GM21576 (cell line): ENCODE data around the gene F2RL3.
"Not testable (repeated sequence)": the region's sequence is repeated elsewhere in the genome, so short reads cannot be mapped to it uniquely, and the experiment has no call there.

Experiments used
- ATAC-seq: cut with Tn5 transposase; IDR thresholded peaks from one replicate; pipeline ENCODE4 v1.9.1; 2021; ENCODE audit warnings: mild to moderate bottlenecking, moderate library complexity; ENCODE audit not compliant: unreplicated experiment

F2RL3 gene

GRCh38 chr19:16874250-16874977 lies 14.4 kb upstream of the F2RL3 start:
- no peak for ATAC-seq

DNA sequence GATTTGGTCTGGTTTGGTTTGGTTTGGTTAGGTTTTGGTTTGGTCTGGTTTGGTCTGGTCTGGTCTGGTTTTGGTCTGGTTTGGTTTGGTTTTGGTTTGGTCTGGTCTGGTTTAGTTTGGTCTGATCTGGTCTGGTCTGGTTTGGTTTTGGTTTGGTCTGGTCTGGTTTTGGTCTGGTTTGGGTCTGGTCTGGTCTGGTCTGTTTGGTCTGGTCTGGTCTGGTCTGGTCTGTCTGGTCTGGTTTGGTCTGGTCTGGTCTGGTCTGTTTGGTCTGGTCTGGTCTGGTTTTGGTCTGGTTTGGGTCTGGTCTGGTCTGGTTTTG lies 13.9 kb upstream of the F2RL3 start:
- ATAC-seq, result not testable (repeated sequence)

GRCh38 chr19:16875584-16876555 lies 12.9 kb upstream of the F2RL3 start:
- ATAC-seq, result no peak

DNA sequence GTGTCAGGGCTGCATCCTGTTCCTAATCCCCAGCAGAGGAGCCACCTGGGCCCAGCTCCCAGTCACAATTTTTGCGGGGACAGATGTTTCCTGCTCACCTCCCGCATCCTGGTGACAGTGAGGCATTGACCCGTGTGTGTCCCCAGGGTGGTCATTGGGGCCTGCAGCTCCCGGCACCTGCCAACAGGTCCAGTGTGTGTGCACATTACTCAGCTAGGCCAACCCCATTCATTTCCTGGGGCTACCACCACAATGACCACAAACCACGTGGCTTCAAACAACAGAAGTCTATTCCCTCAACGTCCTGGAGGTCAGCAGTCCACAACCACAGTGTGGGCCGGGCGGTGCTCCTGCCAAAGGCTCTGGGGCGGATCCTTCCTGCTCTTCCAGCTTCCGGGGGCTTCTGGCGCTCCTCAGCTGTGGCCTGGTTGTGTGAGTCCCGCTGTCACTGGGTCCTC lies 11.9 kb upstream of the F2RL3 start:
- ATAC-seq, result no peak

- ATAC-seq, result no peak
Measured at GRCh38 chr19:16877581-16877980, 11.2 kb upstream of the F2RL3 start.

DNA sequence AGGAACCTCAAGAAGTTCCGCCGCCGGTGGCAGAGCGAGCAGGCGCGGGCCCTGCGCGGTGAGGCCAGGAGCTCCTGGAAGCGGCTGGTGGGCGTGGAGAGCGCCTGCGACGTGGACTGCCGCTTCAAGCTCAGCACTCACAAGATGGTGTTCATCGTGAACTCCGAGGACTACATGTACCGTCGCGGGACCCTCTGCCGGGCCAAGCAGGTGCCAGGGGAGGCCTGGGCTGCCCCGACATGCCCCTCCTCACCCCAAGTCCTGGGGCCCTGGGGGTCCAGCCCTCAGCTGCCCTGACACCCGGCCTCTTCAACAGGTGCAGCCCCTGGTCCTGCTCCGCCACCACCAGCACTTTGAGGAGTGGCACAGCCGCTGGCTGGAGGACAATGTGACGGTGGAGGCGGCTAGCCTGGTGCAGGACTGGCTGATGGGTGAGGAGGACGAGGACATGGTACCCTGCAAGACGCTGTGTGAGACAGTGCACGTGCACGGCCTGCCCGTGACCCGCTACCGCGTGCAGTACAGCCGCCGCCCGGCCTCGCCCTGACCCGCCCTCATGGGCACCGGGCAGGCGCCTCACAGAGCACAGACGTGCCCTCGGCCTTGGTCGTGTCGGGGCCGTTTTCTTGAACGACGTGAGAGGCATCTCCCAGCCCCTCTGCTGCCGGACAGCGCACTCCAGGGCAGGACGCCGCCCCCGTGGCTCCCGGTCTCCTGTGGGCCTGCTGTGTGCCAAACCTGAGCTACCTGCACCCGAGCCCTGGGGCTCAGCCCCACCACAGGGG lies 10.4 kb upstream of the F2RL3 start:
- no peak for ATAC-seq

- no peak for ATAC-seq
Measured at GRCh38 chr19:16880884-16881554, 7.8 kb upstream of the F2RL3 start.

DNA sequence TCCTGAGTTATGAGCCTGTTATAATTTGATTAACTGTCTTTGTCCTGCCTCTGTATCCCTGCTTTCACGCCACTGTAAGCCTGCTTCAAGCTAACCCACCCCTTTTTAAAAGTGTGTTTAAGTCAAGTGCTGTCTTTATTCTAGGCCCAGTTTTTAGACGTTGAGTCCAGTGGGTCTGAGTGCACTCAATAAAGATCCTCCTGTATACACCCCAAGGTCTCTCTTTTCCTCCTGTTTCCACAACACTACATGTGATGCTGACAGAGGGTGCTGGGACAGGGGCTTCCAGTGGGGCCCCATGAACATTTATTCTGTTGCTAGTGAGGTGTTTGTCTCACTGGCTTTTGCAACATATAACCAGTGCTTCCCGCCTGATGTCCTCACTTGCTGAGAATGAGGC lies 6.7 kb upstream of the F2RL3 start:
- ATAC-seq, result no peak

- no peak for ATAC-seq
Measured at GRCh38 chr19:16883522-16883921, 5.3 kb upstream of the F2RL3 start.

DNA sequence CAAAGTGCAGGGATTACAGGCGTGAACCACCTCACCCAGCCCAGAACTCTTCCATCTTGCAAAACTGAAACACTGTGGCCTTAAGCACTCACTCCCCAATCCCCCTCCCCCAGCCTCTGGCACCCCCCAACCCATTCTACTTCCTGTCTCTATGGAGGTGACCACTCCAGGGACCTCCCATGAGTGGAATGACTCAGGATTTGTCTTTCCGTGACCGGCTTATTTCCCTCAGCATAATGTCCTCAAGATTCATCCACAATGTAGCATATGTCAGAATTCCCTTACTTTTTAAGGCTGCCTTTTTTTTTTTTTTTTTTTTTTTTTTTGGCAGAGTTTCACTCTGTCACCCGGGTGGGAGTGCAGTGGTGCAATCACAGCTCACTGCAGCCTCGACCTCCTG lies 3.6 kb upstream of the F2RL3 start:
- ATAC-seq, result no peak

- no peak for ATAC-seq
Measured at GRCh38 chr19:16886305-16886880, 2.4 kb upstream of the F2RL3 start.

DNA sequence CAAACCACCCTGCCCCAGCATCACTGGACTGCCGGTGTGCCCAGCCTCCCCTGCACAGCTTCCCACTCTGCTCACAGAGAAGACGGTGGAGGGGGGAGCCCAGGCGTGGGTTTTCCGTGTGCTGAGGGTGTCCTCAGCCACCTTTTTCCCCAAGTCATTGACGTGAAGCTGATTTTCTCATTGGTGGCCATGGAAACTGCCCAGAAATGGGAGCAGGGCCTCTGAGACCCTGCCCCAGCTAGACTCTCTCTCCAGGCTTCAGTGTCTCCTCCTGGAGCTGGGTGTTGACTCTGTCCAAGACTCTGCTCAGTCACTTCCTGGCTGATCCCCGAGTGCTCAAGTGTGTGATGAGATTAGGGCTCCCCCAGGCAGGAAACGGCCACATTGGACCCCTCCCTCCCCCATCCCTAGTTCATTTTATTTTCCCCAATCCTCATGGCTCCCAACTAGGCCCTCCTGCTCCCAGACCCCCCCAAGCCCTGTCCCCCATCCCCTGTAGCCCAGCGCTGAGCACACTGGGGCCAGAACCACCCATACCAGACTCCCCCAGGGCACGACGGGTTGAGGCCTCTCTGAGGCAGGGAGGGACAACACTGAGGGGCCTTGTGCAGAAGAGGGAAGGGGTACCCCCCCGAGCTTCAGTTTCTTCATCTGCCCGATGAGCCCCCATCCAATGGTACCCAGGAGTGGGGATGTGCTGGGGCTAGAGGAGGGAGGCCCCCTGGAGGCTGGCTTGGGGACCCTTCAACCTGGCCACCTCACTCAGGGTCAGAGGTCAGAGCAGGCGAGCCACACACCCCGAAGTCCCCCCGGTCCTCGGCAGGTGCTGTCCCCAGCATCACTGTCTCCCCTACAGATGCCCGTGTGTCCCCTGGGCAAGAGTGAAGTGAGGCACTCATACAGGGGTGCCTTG lies 1.2 kb upstream of the F2RL3 start:
- ATAC-seq, result no peak

- no peak for ATAC-seq
Measured at GRCh38 chr19:16889366-16889882, 625 bp downstream of the F2RL3 start.

DNA sequence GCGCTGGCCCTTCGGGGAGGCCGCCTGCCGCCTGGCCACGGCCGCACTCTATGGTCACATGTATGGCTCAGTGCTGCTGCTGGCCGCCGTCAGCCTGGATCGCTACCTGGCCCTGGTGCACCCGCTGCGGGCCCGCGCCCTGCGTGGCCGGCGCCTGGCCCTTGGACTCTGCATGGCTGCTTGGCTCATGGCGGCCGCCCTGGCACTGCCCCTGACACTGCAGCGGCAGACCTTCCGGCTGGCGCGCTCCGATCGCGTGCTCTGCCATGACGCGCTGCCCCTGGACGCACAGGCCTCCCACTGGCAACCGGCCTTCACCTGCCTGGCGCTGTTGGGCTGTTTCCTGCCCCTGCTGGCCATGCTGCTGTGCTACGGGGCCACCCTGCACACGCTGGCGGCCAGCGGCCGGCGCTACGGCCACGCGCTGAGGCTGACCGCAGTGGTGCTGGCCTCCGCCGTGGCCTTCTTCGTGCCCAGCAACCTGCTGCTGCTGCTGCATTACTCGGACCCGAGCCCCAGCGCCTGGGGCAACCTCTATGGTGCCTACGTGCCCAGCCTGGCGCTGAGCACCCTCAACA lies 1.2 kb downstream of the F2RL3 start:
- ATAC-seq, result no peak

- ATAC-seq, result no peak
Measured at GRCh38 chr19:16890461-16891184, 1.8 kb downstream of the F2RL3 start.

- no peak for ATAC-seq
Measured at GRCh38 chr19:16891696-16892382, 3.0 kb downstream of the F2RL3 start.

DNA sequence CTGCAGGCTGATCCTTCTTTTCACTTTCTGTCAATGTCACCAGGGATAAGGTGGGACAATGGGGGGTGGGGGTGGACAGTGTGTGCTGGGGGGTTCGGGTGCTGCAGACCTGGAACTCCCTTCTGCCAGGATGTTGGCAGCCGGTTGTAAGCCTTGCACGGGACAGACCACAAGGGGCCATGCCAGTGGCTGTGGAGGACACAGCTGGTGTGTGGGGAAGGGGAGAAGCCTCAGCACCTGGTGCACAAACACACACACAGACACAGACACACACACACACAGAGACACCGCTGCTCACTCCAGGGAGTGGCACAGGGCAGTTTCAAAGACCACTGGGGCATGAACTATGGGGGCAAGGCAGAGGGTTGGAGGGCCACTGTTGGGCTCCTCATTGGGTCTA lies 3.6 kb downstream of the F2RL3 start:
- ATAC-seq, result no peak
